Measurements from ENCODE around the gene APOO.

DNA sequence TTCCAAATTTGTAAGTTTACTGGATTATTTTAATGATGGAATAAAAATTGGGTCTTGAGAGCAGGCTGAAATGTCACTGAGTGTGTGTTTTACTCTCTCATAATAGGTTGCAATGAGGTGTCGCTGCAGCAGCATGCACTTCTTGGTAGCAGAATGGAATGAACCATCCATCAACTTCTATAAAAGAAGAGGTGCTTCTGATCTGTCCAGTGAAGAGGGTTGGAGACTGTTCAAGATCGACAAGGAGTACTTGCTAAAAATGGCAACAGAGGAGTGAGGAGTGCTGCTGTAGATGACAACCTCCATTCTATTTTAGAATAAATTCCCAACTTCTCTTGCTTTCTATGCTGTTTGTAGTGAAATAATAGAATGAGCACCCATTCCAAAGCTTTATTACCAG lies 122.2 kb downstream of the APOO start:
- TF ChIP-seq, protein P1, sequence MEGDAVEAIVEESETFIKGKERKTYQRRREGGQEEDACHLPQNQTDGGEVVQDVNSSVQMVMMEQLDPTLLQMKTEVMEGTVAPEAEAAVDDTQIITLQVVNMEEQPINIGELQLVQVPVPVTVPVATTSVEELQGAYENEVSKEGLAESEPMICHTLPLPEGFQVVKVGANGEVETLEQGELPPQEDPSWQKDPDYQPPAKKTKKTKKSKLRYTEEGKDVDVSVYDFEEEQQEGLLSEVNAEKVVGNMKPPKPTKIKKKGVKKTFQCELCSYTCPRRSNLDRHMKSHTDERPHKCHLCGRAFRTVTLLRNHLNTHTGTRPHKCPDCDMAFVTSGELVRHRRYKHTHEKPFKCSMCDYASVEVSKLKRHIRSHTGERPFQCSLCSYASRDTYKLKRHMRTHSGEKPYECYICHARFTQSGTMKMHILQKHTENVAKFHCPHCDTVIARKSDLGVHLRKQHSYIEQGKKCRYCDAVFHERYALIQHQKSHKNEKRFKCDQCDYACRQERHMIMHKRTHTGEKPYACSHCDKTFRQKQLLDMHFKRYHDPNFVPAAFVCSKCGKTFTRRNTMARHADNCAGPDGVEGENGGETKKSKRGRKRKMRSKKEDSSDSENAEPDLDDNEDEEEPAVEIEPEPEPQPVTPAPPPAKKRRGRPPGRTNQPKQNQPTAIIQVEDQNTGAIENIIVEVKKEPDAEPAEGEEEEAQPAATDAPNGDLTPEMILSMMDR (IDR thresholded peaks at IDR 0.05): no peak
- TF ChIP-seq POLR2A (IDR thresholded peaks at IDR 0.05): no peak
- no peak for TF ChIP-seq EP300 (IDR thresholded peaks at IDR 0.05)
